Activated T-cell treated with anti-CD3 and anti-CD28 coated beads, Interleukin-2, amount 50 U/mL, for 48 hours (primary cell): ENCODE measurements around the gene NDUFS2.
A peak's percentile ranks its signal among the peaks of the same experiment; 100 is the strongest.
"Not testable (repeated sequence)": the region's sequence is repeated elsewhere in the genome, so short reads cannot be mapped to it uniquely, and the experiment has no call there.

ENCODE experiments used
- DNase-seq, 2 experiments: peaks; one replicate each; pipeline ENCODE4 v3.0.0-alpha.2; 2020

NDUFS2 gene

GRCh38 chr1:161255955-161256520 lies 53.9 kb downstream of the NDUFS2 start:
- not testable (repeated sequence) for DNase-seq

- not testable (repeated sequence) for DNase-seq
These were observed 54.9 kb downstream of the NDUFS2 start for GRCh38 chr1:161257109-161257508.

GRCh38 chr1:161258439-161259344 lies 56.5 kb downstream of the NDUFS2 start, which contains the start of gene PCP4L1:
Gene PCP4L1 (plus strand): TSS chr1:161258745. CDS start chr1:161258975, 230 bp downstream.
- DNase-seq, result peak; percentile 61 to 65

GRCh38 chr1:161259345-161259702 lies 57.2 kb downstream of the NDUFS2 start:
- no peak for DNase-seq

- DNase-seq, result no peak
These were observed 57.6 kb downstream of the NDUFS2 start for GRCh38 chr1:161259765-161260164.

GRCh38 chr1:161260376-161261260 lies 58.5 kb downstream of the NDUFS2 start:
- no peak for DNase-seq

GRCh38 chr1:161261261-161262235 lies 59.4 kb downstream of the NDUFS2 start:
- DNase-seq, result no peak
